Measurements from ENCODE around the gene TH.
"Not testable (repeated sequence)": the region's sequence is repeated elsewhere in the genome, so short reads cannot be mapped to it uniquely, and the experiment has no call there.

Gene TH

GRCh38 chr11:2202071-2202899 lies 30.7 kb upstream of the TH start:
- Mint-ChIP-seq H3K9me3 (no peaks in the 10 kb centered on the region), H3K4me1 (no peaks in the 10 kb centered on the region), H3K4me3 (no peak overlapping the region), H3K36me3 (no peaks in the 10 kb centered on the region), H3K27ac (no peak overlapping the region), H3K27me3 (no peaks in the 10 kb centered on the region)

- H3K27me3 Mint-ChIP-seq: no peaks in the 10 kb centered on the region
- H3K4me3 Mint-ChIP-seq: no peak overlapping the region
- H3K9me3 Mint-ChIP-seq: no peaks in the 10 kb centered on the region
- H3K4me1 Mint-ChIP-seq: peaks cover 4% of the 10 kb centered on the region
- H3K27ac Mint-ChIP-seq: no peak overlapping the region
- no peaks in the 10 kb centered on the region for H3K36me3 Mint-ChIP-seq
Measured at GRCh38 chr11:2201542-2201941, 29.9 kb upstream of the TH start.

DNA sequence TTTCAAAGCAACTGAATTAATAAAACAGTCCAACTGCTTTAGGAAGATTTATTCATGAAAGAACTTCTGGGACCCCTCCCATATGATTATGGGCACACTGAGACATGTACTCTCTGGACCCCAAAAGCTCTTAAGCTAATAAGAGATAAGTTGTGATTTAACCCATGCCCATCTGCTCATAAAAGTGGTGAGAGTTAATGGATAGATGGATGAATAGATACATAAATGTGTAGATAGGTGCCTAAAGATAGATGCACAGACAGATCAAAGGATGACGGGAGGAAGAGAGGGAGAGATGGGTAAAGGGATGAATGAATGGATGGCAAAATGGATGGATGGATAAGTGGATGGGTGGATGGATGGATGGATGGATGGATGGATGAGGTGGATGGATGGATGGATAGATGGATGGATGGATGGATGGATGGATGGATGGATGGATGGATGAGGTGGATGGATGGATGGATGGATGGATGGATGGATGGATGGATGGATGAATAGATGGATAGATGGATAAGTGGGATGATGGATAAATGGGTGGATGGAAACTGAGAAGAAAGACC lies 29.4 kb upstream of the TH start:
- no peak overlapping the region for H3K27ac Mint-ChIP-seq
- H3K4me1 Mint-ChIP-seq: peaks cover 4% of the 10 kb centered on the region
- H3K36me3 Mint-ChIP-seq: no peaks in the 10 kb centered on the region
- no peak overlapping the region for H3K4me3 Mint-ChIP-seq
- no peaks in the 10 kb centered on the region for H3K9me3 Mint-ChIP-seq
- no peaks in the 10 kb centered on the region for H3K27me3 Mint-ChIP-seq

GRCh38 chr11:2200536-2200935 lies 28.9 kb upstream of the TH start:
- Mint-ChIP-seq H3K36me3 (no peaks in the 10 kb centered on the region), H3K9me3 (no peaks in the 10 kb centered on the region), H3K27me3 (no peaks in the 10 kb centered on the region), H3K27ac (no peak overlapping the region), H3K4me3 (no peak overlapping the region), H3K4me1 (peaks cover 4% of the 10 kb centered on the region)

DNA sequence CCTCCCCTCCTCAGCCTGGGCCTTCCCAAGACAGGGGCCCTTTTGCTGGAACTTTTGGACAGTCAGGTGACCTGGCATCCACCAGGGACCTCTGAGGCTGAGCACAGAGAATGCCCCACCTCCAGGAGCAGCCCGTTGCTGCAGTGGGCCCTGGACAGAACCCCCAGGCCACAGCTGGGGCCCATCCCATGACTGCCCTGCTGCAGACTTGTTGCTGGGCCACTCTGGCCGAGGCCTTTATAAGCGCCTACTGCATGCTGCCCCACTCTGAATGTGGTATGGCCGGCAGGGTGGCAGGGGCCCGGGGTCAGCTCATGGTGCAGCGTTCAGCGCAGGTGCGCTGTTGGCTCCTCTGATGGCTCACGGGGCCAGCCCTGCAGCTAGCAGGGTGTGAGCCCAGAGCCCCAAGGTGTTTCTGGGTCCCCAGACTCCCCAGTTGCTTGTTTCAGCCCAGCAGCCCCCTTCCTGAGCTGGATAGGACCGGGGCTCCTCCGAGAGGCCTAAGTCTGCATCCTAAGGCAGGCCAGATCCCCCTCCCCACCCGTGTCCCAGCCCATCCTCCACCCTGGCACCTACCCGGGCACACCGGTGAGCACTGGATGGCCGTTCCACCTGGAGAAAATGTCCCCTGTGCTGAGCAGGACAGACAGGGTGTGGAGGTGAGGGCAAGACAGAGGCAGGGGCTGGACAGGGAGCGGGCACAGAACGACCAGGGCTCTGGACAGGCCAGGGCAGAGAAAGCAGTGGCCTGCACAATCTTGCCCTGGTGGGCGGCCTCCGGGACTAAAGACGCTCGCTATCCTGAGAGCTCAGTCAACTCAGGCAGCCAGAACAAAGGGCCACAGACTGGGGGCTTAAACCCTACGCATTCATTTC lies 28.1 kb upstream of the TH start:
- Mint-ChIP-seq H3K9me3 (no peaks in the 10 kb centered on the region), H3K36me3 (no peaks in the 10 kb centered on the region), H3K27ac (no peak overlapping the region), H3K4me3 (no peak overlapping the region), H3K27me3 (no peaks in the 10 kb centered on the region), H3K4me1 (peaks cover 4% of the 10 kb centered on the region)

DNA sequence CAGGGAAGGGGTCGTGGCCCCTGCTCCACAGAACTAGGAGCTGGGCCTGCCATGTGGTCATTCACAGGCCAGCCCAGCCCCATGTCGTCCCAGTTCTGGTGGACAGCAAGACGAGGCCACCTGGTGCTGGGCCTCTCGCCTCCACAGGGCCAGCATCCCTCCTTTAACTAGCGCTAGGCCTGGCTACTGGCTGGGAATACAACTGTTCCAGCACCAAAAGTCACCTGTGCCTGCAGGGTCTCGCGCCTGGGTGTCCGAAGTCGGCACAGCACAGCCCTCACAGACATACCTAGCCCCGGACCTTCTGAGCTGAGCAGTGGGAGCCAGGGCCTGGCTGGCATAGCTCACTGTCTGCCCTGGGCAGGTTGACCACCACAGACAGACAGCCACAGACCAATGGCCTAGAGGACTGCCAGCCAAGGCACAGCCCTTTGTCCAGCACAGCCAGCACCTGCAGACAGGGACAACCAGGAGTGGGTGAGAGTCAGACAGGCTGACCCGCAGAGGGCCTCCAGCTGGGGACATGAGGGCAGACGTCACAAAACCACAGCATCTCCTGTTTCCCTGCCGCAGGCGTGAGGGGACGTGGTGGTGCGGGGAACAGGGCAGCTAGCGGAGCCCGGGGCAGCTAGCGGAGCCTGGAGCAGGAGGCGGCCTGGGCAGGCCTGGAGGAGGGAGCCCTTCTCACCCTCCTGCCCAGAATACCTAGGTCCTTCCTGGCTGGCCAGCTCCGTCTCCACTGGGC lies 27.2 kb upstream of the TH start:
- Mint-ChIP-seq H3K36me3 (no peaks in the 10 kb centered on the region), H3K4me1 (peaks cover 4% of the 10 kb centered on the region), H3K27ac (no peak overlapping the region), H3K4me3 (no peak overlapping the region), H3K9me3 (no peaks in the 10 kb centered on the region), H3K27me3 (no peaks in the 10 kb centered on the region)

- Mint-ChIP-seq H3K4me1 (peaks cover 4% of the 10 kb centered on the region), H3K4me3 (no peak overlapping the region), H3K9me3 (no peaks in the 10 kb centered on the region), H3K27me3 (no peaks in the 10 kb centered on the region), H3K27ac (no peak overlapping the region), H3K36me3 (no peaks in the 10 kb centered on the region)
Measured at GRCh38 chr11:2197771-2198520, 26.3 kb upstream of the TH start.

DNA sequence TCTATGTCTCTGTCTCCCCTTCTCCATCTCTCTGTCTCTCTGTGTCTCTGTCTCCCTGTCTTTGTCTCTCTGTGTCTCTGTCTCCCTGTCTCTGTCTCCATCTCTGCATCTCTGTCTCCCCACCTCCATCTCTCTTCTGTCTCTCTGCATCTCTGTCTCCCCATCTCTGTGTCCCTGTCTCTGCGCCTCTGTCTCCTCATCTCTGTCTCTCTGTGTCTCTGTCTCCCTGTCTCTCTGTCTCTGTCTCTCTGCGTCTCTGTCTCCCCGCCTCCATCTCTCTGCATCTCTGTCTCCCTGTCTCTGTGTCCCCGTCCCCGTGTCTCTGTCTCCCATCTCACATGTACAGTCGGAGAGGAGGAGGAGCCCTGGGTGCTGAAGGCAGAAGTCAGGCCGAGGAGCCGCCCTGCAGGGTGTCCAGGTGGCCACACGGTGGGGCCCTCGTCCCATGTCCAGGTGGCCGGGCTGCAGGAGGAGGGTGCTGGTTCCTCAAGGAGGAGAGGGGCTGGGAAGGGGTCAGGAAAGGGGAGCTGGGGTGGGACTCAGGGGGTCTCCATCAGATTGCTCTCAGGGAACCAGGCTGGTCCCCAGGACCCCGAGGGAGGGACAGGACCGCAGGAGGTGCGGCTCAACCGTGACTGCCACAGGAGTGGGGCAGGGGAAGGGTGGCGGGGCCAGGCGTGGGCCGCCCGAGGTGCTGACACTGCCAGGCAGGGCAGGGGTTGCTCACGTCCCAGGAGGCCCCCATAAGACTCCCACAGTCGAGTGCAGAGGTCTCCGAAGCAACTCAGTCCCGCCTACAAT lies 25.6 kb upstream of the TH start:
- Mint-ChIP-seq H3K27me3 (no peaks in the 10 kb centered on the region), H3K36me3 (no peaks in the 10 kb centered on the region), H3K9me3 (no peaks in the 10 kb centered on the region), H3K4me1 (peaks cover 4% of the 10 kb centered on the region), H3K27ac (no peak overlapping the region), H3K4me3 (no peak overlapping the region)

GRCh38 chr11:2195756-2196088 lies 24.1 kb upstream of the TH start:
- H3K36me3 Mint-ChIP-seq: no peaks in the 10 kb centered on the region
- no peaks in the 10 kb centered on the region for H3K27me3 Mint-ChIP-seq
- no peak overlapping the region for H3K27ac Mint-ChIP-seq
- H3K4me3 Mint-ChIP-seq: no peak overlapping the region
- peaks cover 4% of the 10 kb centered on the region for H3K4me1 Mint-ChIP-seq
- H3K9me3 Mint-ChIP-seq: no peaks in the 10 kb centered on the region

DNA sequence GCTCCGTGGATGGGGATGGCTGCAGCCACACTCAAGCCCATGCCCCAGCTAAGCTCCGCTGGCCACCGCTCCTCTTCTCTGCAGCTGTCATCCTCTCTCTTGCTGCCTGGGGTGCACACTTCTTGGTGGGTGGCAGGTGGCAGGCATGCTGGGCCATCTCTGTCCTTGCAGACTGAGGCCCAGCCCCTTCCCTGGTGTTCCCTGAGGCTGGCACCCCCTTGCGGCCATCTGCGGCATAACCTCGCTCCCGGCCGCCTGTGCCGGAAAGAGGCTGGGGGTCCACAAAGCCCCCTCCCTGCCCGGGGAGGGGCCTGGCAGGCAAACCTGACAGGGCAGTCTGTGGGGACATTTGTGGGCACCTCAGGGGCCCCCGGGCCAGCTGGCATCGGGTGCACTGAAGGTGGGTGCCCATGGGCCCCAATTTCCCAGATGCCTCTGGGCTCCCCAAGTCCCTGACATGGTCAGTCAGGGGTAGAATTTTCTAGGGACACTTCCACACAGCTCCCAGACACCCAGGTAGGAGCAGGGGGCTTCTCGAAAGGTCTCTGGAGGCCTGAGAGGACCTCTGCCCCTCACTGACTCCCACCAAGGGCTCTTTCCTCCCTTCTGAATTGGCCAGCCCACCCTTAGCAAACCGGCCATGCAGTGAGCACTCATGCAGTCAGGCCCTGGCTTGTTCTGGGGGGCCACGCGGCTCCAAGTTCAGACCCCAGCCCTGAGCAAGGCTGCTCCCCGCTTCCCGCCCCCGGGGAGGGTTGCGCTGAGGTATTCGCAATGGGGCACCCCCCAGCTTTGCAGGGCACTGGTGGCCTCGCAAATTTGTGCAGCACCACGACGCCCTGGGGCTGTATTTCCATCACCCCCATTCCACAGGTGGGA lies 23.5 kb upstream of the TH start:
- Mint-ChIP-seq H3K4me3 (no peak overlapping the region), H3K36me3 (no peaks in the 10 kb centered on the region), H3K27ac (no peak overlapping the region), H3K27me3 (peaks cover 2% of the 10 kb centered on the region), H3K4me1 (peaks cover 4% of the 10 kb centered on the region), H3K9me3 (no peaks in the 10 kb centered on the region)

DNA sequence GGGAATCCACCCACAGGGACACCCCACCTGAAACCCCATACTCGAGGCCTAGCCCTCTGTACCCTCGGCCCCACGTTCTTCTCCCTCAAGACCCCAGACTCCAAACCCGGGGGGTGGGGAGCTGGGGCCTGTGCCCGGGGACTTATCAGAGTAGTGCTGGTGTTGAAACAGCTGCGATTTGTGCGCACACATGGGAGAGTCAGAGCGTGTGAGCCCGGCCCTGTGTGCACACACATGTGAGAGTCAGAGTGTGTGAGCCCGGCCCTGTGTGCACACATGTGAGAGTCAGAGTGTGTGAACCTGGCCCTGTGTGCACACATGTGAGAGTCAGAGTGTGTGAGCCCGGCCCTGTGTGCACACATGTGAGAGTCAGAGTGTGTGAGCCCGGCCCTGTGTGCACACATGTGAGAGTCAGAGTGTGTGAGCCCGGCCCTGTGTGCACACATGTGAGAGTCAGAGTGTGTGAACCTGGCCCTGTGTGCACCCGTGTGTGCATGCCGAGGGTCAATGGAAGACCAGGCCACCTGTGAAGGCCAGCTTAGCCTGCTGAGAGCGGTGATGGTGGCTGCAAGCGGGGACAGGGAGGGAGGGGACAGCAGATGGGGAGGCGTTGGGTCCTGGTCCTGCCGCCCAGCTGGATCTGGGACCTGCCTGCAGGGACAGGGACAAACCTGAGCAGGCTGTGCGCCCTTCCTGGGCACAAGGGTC lies 22.4 kb upstream of the TH start:
- not testable (repeated sequence) for H3K9me3 Mint-ChIP-seq, H3K4me3 Mint-ChIP-seq, H3K27me3 Mint-ChIP-seq, H3K4me1 Mint-ChIP-seq, H3K36me3 Mint-ChIP-seq, H3K27ac Mint-ChIP-seq

- peaks cover 2% of the 10 kb centered on the region for H3K27me3 Mint-ChIP-seq
Measured at GRCh38 chr11:2193099-2193887, 21.7 kb upstream of the TH start.

DNA sequence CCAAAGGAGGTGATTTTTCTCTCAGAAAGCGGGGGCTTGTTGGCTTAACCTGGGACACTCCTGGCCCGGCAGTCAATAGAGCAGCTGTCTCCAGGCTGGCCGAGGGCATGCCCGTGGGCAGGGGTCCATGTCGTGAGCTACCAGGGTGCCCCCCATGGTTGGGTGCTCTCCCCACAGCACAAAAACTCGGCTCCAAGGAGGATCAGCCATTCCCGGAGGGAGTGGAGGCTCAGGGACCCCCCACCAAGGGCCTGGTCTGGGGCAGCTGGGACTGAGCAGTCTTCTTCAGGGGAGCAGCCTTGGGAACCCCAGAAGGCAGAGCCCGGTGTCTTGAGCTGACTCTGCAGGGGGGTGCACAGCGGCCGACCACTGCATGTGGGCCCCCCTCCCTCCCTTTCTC lies 20.8 kb upstream of the TH start:
- Mint-ChIP-seq H3K4me3 (no peak overlapping the region), H3K9me3 (no peaks in the 10 kb centered on the region), H3K36me3 (no peaks in the 10 kb centered on the region), H3K27ac (no peak overlapping the region), H3K27me3 (peaks cover 2% of the 10 kb centered on the region), H3K4me1 (peaks cover 4% of the 10 kb centered on the region)

More at GRCh38 chr11:2193099-2193887, 21.7 kb upstream of the TH start:
- Mint-ChIP-seq H3K9me3 (no peaks in the 10 kb centered on the region), H3K4me3 (no peak overlapping the region), H3K27ac (no peak overlapping the region), H3K4me1 (peaks cover 4% of the 10 kb centered on the region), H3K36me3 (no peaks in the 10 kb centered on the region)

Data from activated naive CD4-positive, alpha-beta T cell treated with anti-CD3 and anti-CD28 coated beads, Interleukin-2, amount 50 U/mL, for 24 hours (primary cell).